ENCODE data around the gene TMEM258.

The TMEM258 gene

GRCh38 chr11:61765550-61766253 is 26.7 kb downstream of the TMEM258 start:
- TF ChIP-seq USF1 (IDR thresholded peaks at IDR 0.05): no peak
- TF ChIP-seq TCF12 (IDR thresholded peaks at IDR 0.05; ENCODE audit: low read depth): no peak
- no peak for TF ChIP-seq TAF1 (IDR thresholded peaks at IDR 0.05; ENCODE audit: low read depth)
- no peak for TF ChIP-seq FOXM1 (IDR thresholded peaks at IDR 0.05; ENCODE audit: borderline replicate concordance, low read depth)
- TF ChIP-seq EGR1 (IDR thresholded peaks at IDR 0.05): no peak
- TF ChIP-seq NFIC (IDR thresholded peaks at IDR 0.05): no peak
- TF ChIP-seq MAX (IDR thresholded peaks at IDR 0.05): no peak
- no peak for TF ChIP-seq REST (IDR thresholded peaks at IDR 0.05; ENCODE audit: low read depth)
- TF ChIP-seq ZBTB7A (IDR thresholded peaks at IDR 0.05; ENCODE audit: low read depth): no peak

- TF ChIP-seq RAD21 (IDR thresholded peaks at IDR 0.05; ENCODE audit: low read depth) (no peak), TAF1 (IDR thresholded peaks at IDR 0.05; ENCODE audit: low read depth) (no peak), FOXM1 (IDR thresholded peaks at IDR 0.05; ENCODE audit: borderline replicate concordance, low read depth) (no peak), TEAD4 (IDR thresholded peaks at IDR 0.05) (no peak), ZBTB7A (IDR thresholded peaks at IDR 0.05; ENCODE audit: low read depth) (no peak), EP300 (IDR thresholded peaks at IDR 0.05; ENCODE audit: borderline replicate concordance) (no peak), MAX (IDR thresholded peaks at IDR 0.05) (no peak), TCF12 (IDR thresholded peaks at IDR 0.05; ENCODE audit: low read depth) (no peak), NFIC (IDR thresholded peaks at IDR 0.05) (no peak), USF1 (IDR thresholded peaks at IDR 0.05) (no peak), REST (IDR thresholded peaks at IDR 0.05; ENCODE audit: low read depth) (no peak), YY1 (IDR thresholded peaks at IDR 0.05; ENCODE audit: low read depth) (no peak)
Observed at GRCh38 chr11:61764606-61765260, 27.7 kb downstream of the TMEM258 start.

GRCh38 chr11:61763930-61764605 is 28.3 kb downstream of the TMEM258 start:
- no peak for TF ChIP-seq CREB1 (IDR thresholded peaks at IDR 0.05; ENCODE audit: low read depth)

- no peak for TF ChIP-seq ZBTB7A (IDR thresholded peaks at IDR 0.05; ENCODE audit: low read depth)
- no peak for TF ChIP-seq TEAD4 (IDR thresholded peaks at IDR 0.05)
- TF ChIP-seq TCF12 (IDR thresholded peaks at IDR 0.05; ENCODE audit: low read depth): no peak
- TF ChIP-seq RAD21 (IDR thresholded peaks at IDR 0.05; ENCODE audit: low read depth): no peak
- TF ChIP-seq YY1 (IDR thresholded peaks at IDR 0.05; ENCODE audit: low read depth): no peak
Observed at GRCh38 chr11:61762798-61763197, 29.6 kb downstream of the TMEM258 start.

- no peak for TF ChIP-seq YY1 (IDR thresholded peaks at IDR 0.05; ENCODE audit: low read depth)
- no peak for TF ChIP-seq TAF1 (IDR thresholded peaks at IDR 0.05; ENCODE audit: low read depth)
- no peak for TF ChIP-seq EP300 (IDR thresholded peaks at IDR 0.05; ENCODE audit: borderline replicate concordance)
- TF ChIP-seq FOXM1 (IDR thresholded peaks at IDR 0.05; ENCODE audit: borderline replicate concordance, low read depth): no peak
- no peak for TF ChIP-seq CREB1 (IDR thresholded peaks at IDR 0.05; ENCODE audit: low read depth)
- no peak for TF ChIP-seq RAD21 (IDR thresholded peaks at IDR 0.05; ENCODE audit: low read depth)
- no peak for TF ChIP-seq NFIC (IDR thresholded peaks at IDR 0.05)
- no peak for TF ChIP-seq EGR1 (IDR thresholded peaks at IDR 0.05)
- TF ChIP-seq ZBTB7A (IDR thresholded peaks at IDR 0.05; ENCODE audit: low read depth): no peak
Observed at GRCh38 chr11:61762223-61762615, 30.2 kb downstream of the TMEM258 start.

Data from Ishikawa (cell line).